Astrocyte of the hippocampus (primary cell): ENCODE results near the gene TMEM106B.
A peak's percentile ranks its signal among the peaks of the same experiment; 100 is the strongest.
"Not testable (repeated sequence)": the region's sequence is repeated elsewhere in the genome, so short reads cannot be mapped to it uniquely, and the experiment has no call there.

Experiments used
- DNase-seq: peaks from one replicate; pipeline ENCODE4 v3.0.0; 2011; ENCODE audit warnings: low read depth, low spot score

Gene TMEM106B

DNA sequence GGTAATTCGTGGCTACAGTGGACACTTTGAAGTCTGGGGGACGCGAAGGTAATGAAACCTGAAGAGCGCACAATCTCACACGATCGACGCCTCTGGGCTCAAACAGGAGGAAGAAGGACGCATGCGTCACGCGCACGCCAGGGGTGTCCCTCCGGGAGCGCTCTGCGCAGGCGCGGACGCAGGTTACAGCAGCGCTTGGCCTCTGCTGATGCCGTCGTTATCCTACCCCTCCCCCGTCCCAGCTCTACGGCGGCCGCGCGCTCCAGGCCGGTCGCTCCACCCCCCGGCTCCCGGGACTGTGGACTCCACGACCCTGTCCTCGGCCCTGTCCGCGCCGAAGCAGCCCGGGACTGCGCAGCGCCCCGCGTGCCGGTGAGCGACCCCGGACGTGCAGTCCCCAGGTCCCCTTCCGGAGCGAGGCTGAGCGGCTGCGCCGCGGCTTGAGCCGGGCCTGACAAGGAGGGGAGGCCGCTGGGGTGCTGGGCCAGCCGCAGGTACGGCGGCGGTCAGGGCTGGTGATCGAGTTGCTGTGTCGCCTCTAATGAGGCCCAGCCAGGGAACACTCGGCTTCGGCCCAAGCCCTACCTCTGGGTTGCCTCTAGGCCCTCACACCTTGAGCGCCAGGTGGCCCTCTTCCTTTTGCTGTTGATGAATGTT is at the start of gene TMEM106B:
TSS of gene TMEM106B (plus strand) at position 241 of the 657 bp plus-strand sequence. CDS start 3,517 bp downstream, outside the sequence.
- peak; percentile 98 for DNase-seq

DNA sequence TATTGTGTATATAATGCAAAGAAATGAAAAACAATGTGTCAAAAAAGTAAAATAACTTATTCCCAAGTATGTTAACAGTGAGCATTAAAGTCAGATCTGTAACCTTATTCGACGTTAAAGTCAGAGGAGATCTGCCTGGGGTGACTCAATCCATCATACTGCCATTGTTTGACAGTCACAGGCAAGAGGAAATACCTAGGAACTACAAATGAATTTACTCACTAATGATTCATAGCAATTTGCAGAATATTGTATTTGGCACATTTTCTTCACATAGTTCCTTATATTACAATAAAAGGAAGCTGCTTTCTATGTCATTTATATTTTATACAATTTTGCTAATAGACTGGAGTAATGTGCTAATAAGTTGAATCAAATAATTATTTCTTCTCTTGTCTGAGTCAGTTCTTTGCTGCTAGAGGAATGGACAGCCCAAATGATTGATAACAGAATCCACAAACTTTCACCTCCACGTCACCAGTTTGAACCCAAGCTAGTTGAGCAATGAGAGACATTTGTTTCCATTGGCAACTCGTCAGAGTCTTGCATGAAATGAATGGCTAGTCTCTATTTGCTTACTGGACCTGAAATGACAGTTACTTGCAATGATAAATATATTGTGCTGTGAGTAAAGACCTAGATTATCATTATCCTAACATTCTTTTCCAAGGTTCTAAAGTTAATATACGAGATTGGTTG is 48.5 kb upstream of the TMEM106B start:
- DNase-seq: peak; percentile 91

DNA sequence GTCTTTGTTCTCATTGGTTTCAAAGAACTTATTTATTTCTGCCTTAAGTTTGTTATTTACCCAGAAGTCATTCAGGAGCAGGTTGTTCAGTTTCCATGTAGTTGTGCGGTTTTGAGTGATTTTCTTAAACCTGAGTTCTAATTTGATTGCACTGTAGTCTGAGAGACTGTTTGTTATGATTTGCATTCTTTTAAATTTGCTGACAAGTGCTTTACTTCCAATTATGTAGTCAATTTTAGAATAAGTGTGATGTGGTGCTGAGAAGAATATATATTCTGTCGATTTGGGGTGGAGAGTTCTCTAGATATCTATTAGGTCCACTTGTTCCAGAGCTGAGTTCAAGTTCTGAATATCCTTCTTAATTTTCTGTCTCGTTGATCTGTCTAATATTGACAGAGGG is 43.0 kb upstream of the TMEM106B start:
- not testable (repeated sequence) for DNase-seq

DNA sequence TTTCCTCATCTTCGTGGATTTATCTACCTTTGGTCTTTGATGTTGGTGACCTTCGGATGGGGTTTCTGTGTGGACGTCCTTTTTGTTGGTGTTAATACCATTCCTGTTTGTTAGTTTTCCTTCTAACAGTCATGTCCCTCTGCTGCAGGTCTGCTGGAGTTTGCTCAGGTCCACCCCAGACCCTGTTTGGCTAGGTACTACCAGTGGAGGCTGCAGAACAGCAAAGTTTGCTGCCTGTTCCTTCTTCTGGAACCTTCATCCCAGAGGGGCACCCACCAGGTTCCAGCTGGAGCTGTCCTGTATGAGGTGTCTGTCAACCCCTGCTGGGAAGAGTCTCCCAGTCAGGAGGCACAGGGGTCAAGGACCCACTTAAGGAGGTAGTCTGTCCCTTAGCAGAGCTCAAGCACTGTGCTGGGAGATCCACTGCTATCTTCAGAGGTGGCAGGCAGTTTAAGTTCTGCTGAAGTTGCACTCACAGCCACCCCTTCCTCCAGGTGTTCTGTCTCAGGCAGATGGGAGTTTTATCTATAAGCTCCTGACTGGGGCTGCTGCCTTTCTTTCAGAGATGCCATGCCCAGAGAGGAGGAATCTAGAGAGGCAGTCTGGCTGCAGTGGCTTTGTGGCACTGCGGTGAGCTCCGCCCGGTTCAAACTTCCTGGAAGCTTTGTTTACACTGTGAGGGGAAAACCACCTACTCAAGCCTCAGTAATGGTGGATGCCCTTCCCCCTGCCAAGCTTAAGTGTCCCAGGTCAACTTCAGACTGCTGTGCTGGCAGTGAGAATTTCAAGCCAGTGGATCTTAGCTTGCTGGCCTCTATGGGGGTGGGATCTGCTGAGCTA is 40.9 kb upstream of the TMEM106B start:
- not testable (repeated sequence) for DNase-seq

DNA sequence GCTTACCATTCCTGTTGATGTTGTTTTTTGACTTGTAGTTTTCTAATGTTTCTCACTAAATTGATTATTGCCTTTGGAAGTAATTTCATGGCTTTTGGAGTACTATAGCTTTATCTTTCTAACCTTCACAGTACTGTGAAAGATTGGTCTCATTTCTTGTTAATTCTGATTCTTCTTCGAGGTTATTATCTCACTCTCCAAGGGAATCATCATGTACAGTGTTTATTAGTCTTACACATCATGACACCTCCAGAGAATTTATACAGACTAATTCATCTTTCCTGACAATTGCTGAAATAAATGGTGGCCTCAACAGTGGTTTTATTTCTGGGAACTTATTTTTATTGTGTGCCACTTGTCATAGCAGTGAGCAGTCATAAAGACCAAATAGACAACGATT is 37.4 kb upstream of the TMEM106B start:
- DNase-seq: no peak

DNA sequence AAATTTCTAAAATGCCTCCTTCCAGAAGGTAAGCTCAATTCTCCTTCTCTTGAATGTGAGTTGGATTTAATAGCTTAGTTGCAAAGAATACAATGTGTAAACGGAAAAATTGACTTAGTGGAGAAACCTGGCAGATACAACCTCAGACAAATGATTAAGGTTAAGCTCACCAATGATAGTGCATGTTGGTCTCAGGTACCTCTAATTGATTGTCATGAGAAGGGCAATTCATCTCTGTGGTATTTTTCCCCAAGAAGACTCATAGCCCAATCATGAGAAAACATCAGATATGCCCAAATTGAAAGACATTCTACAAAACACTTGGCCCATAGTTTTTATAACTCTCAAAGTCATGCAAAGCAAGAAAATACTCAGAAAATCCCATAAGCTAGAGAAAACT is 36.2 kb upstream of the TMEM106B start:
- DNase-seq: peak; percentile 7

DNA sequence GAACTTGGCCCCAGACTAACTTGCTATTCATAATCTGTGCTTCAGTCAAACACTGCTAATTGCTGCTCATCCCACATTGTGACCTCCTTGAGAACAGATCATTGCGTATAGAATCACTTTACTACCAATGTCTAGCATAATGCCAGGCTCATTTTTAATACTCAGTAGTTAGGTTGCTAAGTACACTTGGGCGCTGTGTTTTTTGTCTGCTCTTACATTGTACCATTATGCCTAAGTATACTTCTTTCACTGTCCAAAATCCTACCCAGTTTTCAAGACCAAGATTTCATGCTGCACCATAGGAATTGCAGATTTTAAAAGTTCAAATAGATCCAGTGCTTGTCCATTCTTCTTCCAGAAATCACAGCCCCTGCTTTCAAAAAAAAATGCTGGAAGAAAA is 32.8 kb upstream of the TMEM106B start:
- no peak for DNase-seq

DNA sequence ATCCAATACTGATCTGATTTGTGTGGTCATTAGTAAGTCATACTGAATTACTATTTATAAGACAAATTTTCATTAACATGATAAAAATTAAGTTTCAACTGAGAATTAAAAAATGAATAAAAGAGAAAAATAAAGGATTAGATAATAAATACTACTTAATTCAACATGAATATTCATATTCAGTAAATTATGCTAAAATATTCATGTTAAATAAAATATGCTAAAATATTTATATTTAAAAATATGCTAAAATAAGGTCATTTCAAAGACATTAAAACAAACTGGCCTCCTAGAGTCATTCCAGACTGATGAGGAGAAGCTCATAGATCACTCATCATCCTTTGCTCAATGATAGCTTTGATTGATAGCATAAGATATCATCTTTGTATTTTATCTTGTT is 16.7 kb upstream of the TMEM106B start:
- DNase-seq: no peak

DNA sequence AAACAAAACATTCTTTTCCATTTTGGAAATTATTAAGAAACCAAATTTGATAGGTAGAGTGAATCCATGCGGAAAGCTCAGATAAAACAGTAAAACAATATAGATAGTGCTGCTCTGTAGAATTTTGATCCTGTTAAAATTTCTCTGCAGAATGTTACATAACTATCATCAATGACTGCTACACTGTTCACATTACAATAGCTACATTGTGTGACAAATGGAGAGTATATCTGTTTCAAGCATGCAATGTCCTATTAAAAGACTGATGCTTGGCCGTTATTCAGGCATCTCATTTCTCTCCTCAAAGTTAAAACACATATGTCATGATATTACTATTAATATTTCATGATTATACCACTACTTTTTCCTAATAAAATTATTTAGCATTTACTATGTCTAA is 14.7 kb upstream of the TMEM106B start:
- no peak for DNase-seq

DNA sequence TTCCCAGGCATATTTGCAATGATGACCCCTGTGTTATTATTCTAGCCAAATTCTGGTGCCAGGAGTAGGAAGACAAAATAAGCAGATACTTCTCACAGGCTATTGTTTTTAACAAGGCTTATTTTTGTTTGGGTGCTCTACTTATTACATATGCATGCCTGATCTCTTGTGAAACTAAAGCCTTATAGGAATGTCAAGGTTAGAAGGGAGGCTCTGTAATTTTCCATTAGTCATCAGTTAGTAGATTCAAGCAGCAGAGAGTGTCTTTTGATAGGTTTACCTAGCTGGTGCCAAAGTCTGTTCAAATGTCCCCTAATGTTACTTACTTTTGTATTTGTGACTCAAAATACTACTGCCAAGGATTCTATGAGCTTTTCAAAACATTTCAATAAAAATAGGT is 11.7 kb upstream of the TMEM106B start:
- DNase-seq: peak; percentile 70

DNA sequence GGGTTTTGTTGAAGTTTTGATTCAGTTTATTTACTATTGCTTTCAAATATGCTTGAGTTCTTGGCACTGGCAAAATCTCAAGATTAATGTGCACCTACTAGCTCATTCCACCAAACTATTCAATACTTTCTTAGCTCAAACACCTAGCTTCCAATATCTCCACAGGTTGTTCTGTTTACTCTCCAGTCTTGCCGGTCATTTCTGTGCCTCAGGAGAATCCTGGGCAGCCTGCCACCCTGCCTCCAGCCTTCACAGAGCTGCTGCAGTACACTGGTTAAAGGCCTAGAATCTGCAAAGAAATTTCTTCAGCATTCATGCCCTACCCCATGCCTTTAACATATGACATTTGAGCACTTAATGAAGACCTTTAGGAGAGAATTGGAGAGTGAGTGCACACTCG is 4.0 kb upstream of the TMEM106B start:
- DNase-seq: peak; percentile 54

DNA sequence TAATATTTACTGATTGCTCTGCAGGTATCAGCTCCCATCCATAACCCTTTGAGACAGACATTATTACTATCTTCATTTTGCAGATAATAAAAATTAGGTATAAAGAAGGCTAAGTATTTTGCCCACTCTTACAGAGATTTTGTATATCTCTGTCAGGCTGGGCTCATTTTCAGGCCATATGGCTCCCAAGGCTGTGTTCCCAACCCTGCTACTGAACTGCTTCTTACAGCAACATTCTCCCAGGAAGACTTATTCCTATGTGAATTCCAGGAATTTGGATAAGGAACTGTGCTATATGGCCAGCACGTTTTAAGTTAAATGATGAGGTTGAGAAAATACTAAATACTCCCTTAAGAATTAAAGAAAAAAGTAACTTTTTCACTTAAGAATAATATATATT is 1.9 kb upstream of the TMEM106B start:
- no peak for DNase-seq

DNA sequence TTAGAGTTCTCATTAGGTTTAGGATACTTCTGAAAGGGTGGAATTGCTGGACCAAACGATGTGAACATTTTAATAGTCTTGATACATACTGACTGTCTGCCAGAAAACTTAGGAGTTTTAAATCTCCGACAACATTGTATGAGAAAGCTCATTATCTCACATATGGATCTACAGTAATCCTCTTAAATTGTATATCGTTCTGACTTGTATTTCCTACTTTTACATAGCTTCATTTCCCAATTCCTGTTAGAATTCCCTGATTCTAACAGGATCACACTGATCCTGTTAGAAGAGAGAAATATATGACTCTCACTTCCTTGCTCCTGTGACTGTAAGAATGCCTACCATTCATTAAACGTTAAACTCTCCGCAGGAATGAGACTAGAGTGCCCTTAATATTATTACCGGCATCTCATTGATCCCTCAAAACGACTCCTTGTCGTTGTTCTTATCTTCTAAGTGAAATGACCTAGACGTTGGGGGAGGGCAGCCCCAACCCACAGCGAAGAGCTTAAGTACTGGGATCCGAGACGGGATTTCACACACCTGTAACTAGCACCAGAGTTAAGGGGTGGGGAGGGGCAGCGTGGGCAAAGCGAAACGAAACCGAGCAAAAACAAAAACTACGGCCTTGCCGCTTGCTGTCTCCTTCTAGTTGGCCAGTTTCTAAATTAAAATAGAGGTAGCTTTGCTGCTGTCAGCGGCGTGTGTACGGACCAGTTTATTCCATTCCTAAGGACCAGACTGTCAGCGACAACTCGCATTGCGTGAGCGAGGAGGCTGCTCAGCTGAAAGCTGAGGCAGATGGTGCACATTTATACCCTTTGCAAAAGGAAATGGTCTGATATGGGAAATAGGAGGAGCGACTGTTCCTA is 678 bp upstream of the TMEM106B start:
- DNase-seq: no peak

DNA sequence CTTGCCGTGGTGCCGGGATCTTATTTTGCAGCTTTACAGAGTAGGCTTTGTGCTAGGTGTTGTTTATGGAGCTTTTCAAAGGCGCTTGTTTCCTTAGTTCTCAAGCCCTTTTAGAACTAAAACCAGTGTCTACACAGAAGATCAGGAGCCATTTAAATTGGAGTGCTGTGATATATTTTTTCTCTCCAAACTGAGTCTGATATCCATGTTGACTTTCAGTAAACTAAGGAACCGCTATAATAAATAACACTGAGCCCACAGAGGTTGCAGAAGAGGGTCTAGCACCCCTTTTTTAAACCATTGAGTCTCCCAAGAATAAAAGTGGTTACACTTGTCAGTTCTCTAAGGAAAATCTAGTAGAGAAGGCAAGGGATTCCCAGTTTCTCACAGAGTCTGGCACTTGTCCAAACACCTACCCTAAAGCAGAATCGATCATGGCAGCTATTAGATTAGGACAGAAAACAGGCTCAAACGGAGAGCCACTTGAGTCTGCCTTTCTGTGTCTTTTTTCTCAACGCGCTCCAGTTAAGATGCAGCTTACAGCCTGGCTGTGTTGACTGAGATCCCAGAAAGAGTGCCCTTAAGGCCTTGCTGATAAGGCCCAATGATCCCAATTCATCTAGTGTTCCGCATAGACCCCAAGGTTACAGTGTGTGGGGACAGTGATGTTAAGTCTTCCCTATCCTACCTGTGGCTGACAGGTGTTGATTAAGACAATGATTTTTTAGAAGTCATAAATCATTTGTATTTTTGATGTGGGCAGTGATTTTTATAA is 804 bp downstream of the TMEM106B start:
- DNase-seq: peak; percentile 31

DNA sequence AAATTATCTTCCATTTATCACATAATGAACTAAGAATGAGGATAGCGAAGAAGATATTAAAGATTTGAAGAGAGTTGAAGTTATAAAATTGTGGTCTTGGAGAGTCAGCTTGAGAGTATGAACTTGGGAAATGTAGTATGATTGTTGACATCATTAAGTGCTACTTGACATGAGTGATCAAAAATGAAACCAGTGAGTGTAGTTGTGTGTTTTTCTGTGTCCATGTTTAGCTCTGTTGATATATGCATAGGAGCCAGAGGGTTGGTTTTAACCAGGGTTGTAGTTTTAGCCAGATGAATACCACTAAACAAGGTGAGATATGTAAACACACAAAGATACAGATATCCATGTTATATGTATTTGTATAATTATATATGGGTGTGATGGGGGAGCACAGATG is 6.2 kb downstream of the TMEM106B start:
- DNase-seq: no peak

DNA sequence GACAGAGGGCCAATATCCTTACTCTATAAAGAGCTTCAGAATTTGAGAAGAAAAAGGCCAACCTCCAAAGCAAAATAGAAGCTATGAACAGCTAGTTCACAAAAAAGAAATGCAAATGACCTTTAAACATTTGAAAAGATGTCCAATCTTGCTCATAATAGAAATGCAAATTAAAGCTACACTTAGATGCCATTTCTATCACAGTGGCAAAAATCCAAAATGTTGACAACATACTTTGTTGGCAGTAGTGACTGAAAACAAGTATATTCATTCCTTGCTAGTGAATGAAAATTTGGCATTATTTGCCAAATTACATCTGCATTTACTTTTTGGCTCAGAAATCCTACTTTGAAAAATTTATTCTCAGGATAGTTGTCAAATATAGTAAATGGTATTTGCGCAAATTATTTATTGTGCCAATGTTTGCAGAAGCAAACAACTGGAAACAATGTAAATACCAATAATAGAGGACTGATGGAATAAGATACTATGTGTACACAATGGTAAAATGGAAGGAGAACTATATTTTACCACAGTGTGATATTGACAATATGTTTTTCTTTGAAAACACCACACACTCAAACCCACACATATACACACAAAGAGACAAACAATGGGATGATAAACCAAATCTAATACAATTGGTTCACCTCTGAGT is 9.4 kb downstream of the TMEM106B start:
- peak; percentile 39 for DNase-seq

DNA sequence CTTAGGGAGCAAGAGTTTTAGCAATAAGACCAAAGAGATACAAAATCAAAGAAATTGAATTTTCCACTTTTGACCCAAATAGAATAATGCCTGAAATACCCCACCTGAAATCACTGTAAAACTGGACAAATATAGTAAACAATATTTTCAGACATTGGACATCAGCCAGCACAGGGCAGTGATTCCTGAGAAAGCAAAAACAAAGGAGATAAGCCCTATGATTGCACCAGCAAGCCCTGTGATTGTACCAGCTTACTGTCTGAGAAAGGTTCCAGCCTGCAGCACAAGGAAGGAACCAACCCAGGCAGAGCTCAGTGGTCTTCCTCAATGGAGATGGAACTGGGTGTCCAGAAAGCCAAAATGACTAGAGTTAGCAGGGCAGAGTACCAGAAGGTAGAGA is 10.3 kb downstream of the TMEM106B start:
- DNase-seq: no peak

DNA sequence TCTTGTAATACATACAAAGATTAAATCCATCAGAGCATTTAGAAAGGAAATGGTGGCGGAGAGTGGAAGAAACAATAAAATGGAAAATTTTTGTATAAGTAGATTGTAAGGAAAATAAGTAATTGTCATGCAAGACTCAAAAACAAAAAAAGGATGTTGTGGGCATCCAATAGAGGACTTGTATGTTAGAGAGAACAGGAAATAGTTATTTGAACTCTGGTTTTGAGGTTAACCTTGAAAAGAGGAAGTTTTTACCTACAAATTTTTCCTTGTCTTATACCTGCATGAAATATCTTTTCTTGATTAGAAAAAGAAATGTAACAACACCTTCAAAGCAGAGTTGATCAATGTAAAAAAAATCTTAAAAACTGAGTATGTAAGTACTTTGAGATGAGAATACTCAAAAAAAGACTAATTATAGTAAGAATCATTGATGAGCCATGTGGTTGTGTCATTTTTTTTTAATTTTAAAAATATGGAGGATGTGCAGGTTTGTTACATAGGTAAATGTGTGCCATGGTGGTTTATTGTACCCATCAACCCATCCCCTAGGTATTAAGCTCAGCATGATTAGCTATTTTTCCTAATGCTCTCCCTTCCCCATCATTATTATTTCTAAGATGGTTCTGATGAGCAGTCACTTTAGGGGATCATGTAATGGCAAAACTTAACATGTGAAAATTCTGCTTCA is 11.9 kb downstream of the TMEM106B start:
- no peak for DNase-seq

DNA sequence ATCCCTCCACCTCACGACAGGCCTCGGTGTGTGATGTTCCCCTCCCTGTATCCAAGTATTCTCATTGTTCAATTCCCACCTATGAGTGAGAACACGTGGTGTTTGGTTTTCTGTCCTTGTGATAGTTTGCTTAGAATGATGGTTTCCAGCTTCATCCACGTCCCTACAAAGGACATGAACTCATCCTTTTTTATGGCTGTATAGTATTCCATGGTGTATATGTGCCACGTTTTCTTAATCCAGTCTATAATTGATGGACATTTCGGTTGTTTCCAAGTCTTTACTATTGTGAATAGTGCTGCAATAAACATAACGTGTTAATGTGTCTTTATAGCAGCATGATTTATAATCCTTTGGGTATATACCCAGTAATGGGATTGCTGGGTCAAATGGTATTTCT is 13.9 kb downstream of the TMEM106B start:
- DNase-seq: not testable (repeated sequence)

DNA sequence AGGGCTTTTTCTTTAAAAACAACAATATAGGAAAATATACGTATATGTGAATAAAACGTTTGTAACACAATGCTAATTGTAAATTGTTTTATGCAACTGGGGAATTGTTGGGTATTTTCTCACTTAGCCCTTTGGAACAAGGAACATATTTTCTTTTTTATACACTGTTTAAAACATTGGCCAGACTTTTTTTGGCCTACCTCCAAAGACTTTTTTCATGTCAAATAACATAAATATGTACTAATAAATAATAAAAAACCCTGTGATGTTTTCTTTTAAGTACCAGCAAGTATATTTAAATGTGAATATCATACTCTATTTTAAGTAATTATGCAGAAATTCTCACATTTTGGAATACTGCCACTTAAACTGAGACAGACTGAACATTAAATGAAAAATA is 15.7 kb downstream of the TMEM106B start:
- no peak for DNase-seq
